HG02571 (cell line): ENCODE data around the gene SERHL2.
A peak's percentile ranks its signal among the peaks of the same experiment; 100 is the strongest.
"Not testable (repeated sequence)": the region's sequence is repeated elsewhere in the genome, so short reads cannot be mapped to it uniquely, and the experiment has no call there.

Source experiments
- ATAC-seq: cut with Tn5 transposase; IDR thresholded peaks from one replicate; pipeline ENCODE4 v1.9.1; 2021; ENCODE audit warnings: mild to moderate bottlenecking, moderate library complexity; ENCODE audit not compliant: unreplicated experiment

SERHL2 gene, protein sequence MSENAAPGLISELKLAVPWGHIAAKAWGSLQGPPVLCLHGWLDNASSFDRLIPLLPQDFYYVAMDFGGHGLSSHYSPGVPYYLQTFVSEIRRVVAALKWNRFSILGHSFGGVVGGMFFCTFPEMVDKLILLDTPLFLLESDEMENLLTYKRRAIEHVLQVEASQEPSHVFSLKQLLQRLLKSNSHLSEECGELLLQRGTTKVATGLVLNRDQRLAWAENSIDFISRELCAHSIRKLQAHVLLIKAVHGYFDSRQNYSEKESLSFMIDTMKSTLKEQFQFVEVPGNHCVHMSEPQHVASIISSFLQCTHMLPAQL

GRCh38 chr22:42553475-42554361, at the start of gene SERHL2:
SERHL2 (plus strand) TSS chr22:42553956; CDS start chr22:42554021, 65 bp downstream.
- ATAC-seq = peak; percentile 47

- not testable (repeated sequence) for ATAC-seq
These were observed 45.3 kb upstream of the SERHL2 start for GRCh38 chr22:42508327-42508974.

DNA sequence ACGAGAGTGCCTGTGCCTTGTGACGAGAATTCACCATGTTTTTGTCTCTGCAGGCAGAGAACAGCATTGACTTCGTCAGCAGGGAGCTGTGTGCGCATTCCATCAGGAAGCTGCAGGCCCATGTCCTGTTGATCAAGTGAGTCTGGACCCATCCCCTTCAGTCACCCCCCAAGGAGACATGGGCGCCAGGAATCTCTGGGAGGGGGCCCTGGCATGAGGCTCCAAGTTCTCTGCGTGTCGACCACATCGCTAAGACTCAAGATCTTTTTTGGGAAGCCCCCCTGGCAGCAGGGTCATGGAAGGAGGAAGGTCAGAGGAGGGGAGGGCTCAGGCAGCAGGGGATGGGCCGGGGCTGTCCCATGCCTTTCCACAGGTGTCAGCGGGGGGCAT, 44.8 kb upstream of the SERHL2 start:
- not testable (repeated sequence) for ATAC-seq

- ATAC-seq = no peak
These were observed 44.2 kb upstream of the SERHL2 start for GRCh38 chr22:42509548-42509947.

DNA sequence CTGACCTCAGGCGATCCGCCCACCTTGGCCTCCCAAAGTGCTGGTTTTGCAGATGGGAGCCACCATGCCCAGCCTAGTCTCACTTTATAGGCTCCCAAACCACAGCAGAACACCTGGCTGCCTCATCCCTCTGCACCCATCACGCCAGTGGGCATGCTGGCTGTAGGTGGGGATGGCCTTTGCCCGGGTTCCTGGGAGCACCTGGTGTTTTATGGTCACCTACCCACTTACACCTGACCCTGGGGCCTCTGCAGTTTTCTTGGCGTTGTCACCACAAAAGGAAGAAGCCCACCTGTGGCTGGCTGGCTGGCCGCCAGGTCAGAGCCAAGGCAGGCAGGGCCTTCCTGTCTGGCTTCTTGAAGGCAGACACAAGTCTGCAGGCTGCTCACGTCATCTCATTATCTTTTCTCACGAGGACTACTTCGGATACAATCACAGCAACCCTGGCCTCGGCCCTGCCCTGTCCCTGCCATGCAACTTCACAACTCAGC, 42.3 kb upstream of the SERHL2 start:
- no peak for ATAC-seq

GRCh38 chr22:42512273-42512990, 41.3 kb upstream of the SERHL2 start:
- ATAC-seq = not testable (repeated sequence)

- not testable (repeated sequence) for ATAC-seq
These were observed 39.4 kb upstream of the SERHL2 start for GRCh38 chr22:42514331-42514730.

GRCh38 chr22:42515304-42515703, 38.5 kb upstream of the SERHL2 start:
- not testable (repeated sequence) for ATAC-seq

DNA sequence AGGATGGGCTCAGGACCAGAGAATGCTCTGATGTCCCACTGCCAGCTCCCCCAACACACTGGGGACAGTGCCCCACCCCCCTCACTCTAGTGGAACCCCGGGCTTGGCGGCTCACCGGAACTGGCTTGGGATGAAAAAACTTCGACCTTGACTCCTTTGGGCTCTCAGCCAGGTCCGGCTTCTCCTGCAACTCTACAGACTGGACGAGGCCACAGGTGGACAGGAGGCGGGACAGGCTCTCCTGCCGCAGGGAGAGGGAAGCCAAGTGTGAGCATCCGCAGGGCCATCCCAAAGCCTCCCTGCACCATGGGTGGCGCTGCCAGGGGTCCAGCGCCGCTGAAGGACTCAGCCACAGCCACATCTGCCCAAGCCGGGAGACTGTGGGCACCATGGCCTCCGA, 37.9 kb upstream of the SERHL2 start:
- ATAC-seq = no peak

DNA sequence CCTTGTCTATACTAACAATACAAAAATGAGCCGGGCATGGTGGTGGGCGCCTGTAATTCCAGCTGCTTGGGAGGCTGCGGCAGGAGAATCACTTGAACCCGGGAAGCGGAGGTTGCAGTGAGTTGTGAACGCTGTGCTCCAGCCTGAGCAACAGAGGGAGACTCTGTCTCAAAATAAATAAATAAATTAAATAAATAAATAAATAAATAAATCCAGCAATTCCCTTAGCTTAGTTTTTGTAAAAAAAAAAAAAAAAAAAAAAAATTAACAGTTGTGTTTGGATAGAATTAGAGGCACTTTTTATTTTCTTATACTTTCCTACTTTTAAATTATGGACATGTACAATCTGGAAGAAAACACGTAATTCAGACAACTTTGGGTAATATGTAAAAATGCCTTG, 36.7 kb upstream of the SERHL2 start:
- not testable (repeated sequence) for ATAC-seq

- not testable (repeated sequence) for ATAC-seq
These were observed 34.9 kb upstream of the SERHL2 start for GRCh38 chr22:42518638-42519524.

DNA sequence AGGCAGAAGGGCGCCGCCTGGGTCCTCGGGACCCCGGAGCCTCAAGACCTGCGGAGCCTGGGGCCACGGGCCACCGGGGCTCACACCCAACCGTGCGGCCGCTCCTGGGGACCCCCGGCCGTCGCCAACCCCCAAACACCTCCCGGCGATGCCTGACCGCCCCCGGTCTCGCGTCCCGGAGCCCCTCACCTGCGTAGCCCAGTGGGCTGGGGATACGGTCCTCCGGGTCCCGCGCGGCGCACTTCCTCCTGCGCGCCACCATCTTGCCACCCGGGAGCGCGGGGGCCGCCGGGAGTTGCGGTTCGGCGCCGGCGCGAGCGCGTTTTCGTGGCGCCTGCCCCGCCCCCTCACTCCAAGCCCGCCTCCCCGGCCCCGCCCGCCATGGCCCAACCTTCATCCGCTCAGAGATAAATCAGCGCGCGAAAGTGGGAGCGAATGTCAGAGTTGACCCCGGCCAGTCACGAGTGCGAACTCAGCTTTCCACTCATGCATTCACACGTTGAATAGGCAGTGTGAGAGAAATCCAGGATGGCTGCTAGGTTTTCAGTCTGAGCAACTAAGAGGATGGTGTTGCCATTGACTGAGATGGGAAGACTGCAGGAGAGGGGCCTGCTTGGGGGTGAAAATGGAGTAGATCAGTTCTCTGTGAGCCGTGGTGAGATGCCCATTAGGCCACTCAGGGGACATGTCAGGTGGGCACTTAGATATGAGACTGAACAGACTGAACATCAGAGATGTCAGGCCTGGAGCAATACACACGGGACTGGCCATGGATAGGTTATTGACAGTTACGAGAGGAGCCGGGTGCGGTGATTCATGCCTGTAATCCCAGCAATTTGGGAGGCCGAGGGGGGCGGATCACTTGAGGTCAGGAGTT, 34.0 kb upstream of the SERHL2 start, which contains the start of gene RRP7A:
Gene RRP7A, minus strand, starts transcription at position 272 of the 877 bp plus-strand sequence. Its CDS starts 10 bp downstream, at position 262.
- ATAC-seq = no peak

GRCh38 chr22:42521228-42521546, 32.6 kb upstream of the SERHL2 start:
- ATAC-seq = no peak

DNA sequence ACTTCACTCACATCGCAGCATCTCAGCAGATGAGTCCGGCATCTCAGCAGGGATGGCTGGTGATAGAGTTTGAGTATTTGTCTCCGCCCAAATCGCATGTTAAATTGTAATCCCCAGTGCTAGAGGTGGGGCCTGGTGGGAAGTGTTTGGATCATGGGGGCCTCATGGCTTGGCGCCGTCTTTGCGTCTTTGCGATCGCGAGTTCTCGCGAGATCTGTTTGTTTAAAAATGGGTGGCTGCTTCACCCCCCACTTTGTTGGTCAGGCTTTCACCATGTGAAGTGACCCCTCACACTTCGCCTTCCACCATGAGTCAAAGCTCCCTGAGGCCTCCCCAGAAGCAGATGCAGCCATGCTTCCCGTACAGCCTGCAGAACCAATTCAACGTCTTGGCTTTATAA, 31.2 kb upstream of the SERHL2 start:
- no peak for ATAC-seq

GRCh38 chr22:42528591-42529307, 25.0 kb upstream of the SERHL2 start:
- ATAC-seq = no peak

- not testable (repeated sequence) for ATAC-seq
These were observed 24.3 kb upstream of the SERHL2 start for GRCh38 chr22:42529435-42529834.

GRCh38 chr22:42531401-42532084, 22.2 kb upstream of the SERHL2 start:
- not testable (repeated sequence) for ATAC-seq

DNA sequence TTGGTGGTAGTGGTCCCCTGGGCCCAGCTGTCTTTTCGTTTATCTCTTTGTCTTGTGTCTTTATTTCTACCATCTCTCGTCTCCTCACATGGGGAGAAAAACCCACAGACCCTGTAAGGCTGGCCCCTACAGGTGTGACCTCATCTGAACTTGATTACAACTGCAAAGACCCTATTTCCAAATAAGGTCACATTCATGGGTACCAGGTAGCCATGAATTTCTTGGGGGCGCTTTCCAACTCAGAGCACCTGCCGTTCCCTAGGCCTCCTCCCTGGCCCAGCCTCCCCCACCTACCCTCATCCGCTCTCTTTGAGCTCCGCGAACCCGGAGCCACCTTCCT, 20.1 kb upstream of the SERHL2 start:
- no peak for ATAC-seq
